A673 (cell line): ENCODE data around the gene PABPN1L. TPM values are rescaled to one million over a fixed set of nuclear protein-coding genes. Genes with fewer than 3 reads are reported as not detected.

Experiments
- BruUV-seq: library from RNA; stranded (reverse); fragments of 400-500 nt; replicated peaks from 2 replicates; lab custom pipeline; 2021; lab: Mats Ljungman, UMichigan
- CTCF ChIA-PET: fragments of 300-600 bp; sonication (Branson Sonifier 250); formaldehyde crosslinking; loops from one replicate; lab custom pipeline; 2022; ENCODE audit warnings: antibody characterized with exemption; lab: Charles Lee
- POLR2A ChIA-PET: fragments of 300-600 bp; sonication (Branson Sonifier 250); formaldehyde crosslinking; loops from one replicate; lab custom pipeline; 2022; ENCODE audit warnings: antibody characterized with exemption; ENCODE audit not compliant: low non-redundant PET; lab: Charles Lee
- DNase-seq: peaks from one replicate; pipeline ENCODE4 v3.0.0-alpha.2; 2015; ENCODE audit warnings: low spot score
- H3K27ac ChIP-seq: fragments of 200-600 bp; sonication (generic); 2 replicates; pipeline ENCODE4 v1.5.1; 2016; ENCODE audit warnings: mixed run types, low read depth, mild to moderate bottlenecking, mixed read lengths, antibody characterized with exemption, low read length; ENCODE audit not compliant: poor library complexity, severe bottlenecking
- H3K27me3 ChIP-seq: fragments of 200-600 bp; sonication (generic); replicated peaks from 2 replicates; pipeline ENCODE4 v1.6.1; 2017; ENCODE audit warnings: mixed run types, low read depth, mild to moderate bottlenecking, mixed read lengths, antibody characterized with exemption, low read length; ENCODE audit not compliant: insufficient read depth, poor library complexity
- H3K36me3 ChIP-seq: fragments of 200-600 bp; sonication (generic); 2 replicates; pipeline ENCODE4 v1.6.1; 2016; ENCODE audit warnings: mixed run types, mild to moderate bottlenecking, mixed read lengths, antibody characterized with exemption, low read length; ENCODE audit not compliant: insufficient read depth, poor library complexity, severe bottlenecking
- H3K4me1 ChIP-seq: fragments of 200-600 bp; sonication (generic); 2 replicates; pipeline ENCODE4 v1.6.1; 2017; ENCODE audit warnings: mixed run types, mild to moderate bottlenecking, mixed read lengths, antibody characterized with exemption, low read length; ENCODE audit not compliant: insufficient read depth, poor library complexity, severe bottlenecking
- H3K4me3 ChIP-seq: fragments of 200-600 bp; sonication (generic); 2 replicates; pipeline ENCODE4 v1.5.1; 2016; ENCODE audit warnings: low read depth, mixed run types, mild to moderate bottlenecking, mixed read lengths, low read length; ENCODE audit not compliant: poor library complexity, severe bottlenecking
- H3K9me3 ChIP-seq: fragments of 200-600 bp; sonication (generic); 2 replicates; pipeline ENCODE4 v1.6.1; 2016; ENCODE audit warnings: mixed run types, low read depth, mild to moderate bottlenecking, mixed read lengths, antibody characterized with exemption, low read length; ENCODE audit not compliant: poor library complexity, severe bottlenecking
- CTCF ChIP-seq: fragments of 300-800, 200-600 bp; sonication (generic); conservative IDR thresholded peaks from 2 replicates; pipeline ENCODE4 v1.5.1; 2017; ENCODE audit warnings: low read depth, mild to moderate bottlenecking, antibody characterized with exemption, low read length, moderate library complexity, mixed read lengths
- EZH2 ChIP-seq: fragments of 200-600 bp; sonication (generic); IDR thresholded peaks from 2 replicates; pipeline ENCODE4 v1.6.1; 2017; ENCODE audit warnings: borderline replicate concordance, low read depth, mild to moderate bottlenecking, mixed read lengths, antibody characterized with exemption, low read length; ENCODE audit not compliant: poor library complexity, severe bottlenecking
- intact Hi-C: fragments of 100-400 bp; cut with micrococcal nuclease; formaldehyde crosslinking; loops from one replicate; pipeline ENCODE4 v1.10.0; 2022; ENCODE audit not compliant: unreplicated experiment
- total RNA-seq: library from RNA; stranded (reverse); gene quantifications from 2 replicates; pipeline ENCODE4 v1.2.3, GENCODE V29; 2021

The PABPN1L gene
- total RNA-seq, 1 experiment from 2014 or later, result not detected

GRCh38 chr16:88822281-88823040, 44.0 kb downstream of the PABPN1L start:
- POLR2A ChIA-PET, result no interaction called here
- Histone ChIP-seq H3K4me1 (no peaks in the 10 kb centered on the region), H3K27me3 (no peaks in the 10 kb centered on the region), H3K27ac (no peak overlapping the region), H3K36me3 (no peaks in the 10 kb centered on the region), H3K9me3 (no peaks in the 10 kb centered on the region), H3K4me3 (no peak overlapping the region)
- DNase-seq, result no peak
- CTCF ChIA-PET, result no interaction called here
- no peak for TF ChIP-seq CTCF
- no peak for TF ChIP-seq EZH2
- intact Hi-C loops, result no loop called here
- no TSS peak for BruUV-seq

DNA sequence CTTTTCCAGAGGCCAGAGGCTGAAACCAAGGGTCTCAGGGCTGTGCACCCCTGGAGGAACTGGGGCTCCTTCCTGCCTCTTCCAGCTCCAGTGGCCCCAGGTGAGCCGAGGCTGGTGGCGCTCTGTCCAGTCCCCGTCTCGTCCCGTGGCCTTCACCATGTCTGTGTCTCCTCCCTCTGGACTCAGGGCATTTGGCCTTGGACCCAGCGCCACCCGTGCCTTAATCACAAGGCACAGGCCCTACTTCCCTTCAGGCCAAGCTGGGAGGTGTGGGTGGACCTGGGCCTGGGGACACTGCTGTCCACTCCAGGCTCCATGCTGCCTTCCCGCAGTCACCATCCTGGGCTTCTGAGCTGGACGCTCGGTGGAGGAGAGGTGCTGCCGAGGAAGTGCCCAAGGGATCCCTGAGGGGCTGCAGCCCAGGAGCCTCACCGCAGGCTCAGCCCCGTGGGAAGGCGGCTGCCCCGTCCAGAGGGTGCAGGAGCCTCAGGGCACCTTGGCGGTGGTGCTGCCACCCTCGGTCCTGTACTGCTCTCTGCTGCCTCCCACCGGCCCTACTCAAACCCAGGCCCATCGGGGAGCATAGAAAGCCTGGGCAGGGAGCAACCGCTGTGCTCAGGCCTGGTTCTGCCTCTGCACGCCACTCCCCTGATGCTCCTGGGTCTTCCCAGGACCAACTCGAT, 45.2 kb downstream of the PABPN1L start:
- no peak for DNase-seq
- ChIA-PET POLR2A (no interaction called here), CTCF (no interaction called here)
- Histone ChIP-seq H3K36me3 (no peaks in the 10 kb centered on the region), H3K27me3 (no peaks in the 10 kb centered on the region), H3K4me1 (no peaks in the 10 kb centered on the region), H3K27ac (peak overlapping the region; percentile 37), H3K4me3 (no peak overlapping the region), H3K9me3 (no peaks in the 10 kb centered on the region)
- intact Hi-C loops, result no loop called here
- TF ChIP-seq EZH2 (no peak), CTCF (no peak)
- no TSS peak for BruUV-seq

DNA sequence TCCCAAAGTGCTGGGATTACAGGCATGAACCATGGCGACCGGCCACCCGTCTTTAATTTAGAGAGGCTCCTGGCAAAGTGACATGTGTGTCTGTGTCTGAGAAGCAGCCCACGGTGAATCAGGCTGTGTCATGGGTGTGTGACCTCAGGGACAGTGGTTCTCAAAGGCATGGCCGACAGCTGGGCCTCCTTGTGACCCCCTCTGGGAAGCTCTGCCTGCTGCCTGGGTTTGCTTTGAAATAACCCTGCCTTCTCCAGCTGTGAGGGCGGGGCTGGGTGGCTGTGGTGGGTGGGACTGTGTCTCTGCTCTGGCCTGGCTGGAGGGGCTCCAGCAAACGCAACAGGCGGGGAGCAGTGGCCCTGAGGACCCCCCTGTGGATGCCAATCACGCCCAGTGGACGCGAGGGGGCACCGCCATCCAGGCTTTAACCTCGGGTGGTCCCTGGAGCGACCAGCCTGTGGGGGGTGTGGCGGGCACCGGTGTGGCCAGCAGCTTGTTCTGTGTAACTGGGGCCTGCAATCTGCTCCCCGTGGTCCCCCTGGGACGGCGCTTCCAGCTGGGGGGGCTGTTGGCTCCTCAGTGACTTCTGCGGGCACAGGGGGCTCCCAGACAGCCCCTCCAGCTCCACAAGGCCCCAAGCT, 46.0 kb downstream of the PABPN1L start:
- ChIA-PET POLR2A (interaction anchor here (0.6 kb wide), 1 partner anchor 11 kb away, joined by 3 read pairs; no protein-coding TSS in a partner anchor), CTCF (interaction anchor here (0.6 kb wide), 1 partner anchor 83 kb away, joined by 3 read pairs; no protein-coding TSS in a partner anchor)
- BruUV-seq, result no TSS peak
- TF ChIP-seq EZH2, result no peak
- TF ChIP-seq CTCF, result no peak
- H3K36me3 ChIP-seq, result no peaks in the 10 kb centered on the region
- intact Hi-C loops, result no loop called here
- no peaks in the 10 kb centered on the region for H3K27me3 ChIP-seq
- H3K4me1 ChIP-seq, result no peaks in the 10 kb centered on the region
- H3K4me3 ChIP-seq, result no peak overlapping the region
- no peaks in the 10 kb centered on the region for H3K9me3 ChIP-seq
- no peak for DNase-seq
- no peak overlapping the region for H3K27ac ChIP-seq
